GM12865 (cell line): ENCODE measurements around the gene RIMS1.

Experiments
- DNase-seq: peaks from one replicate; pipeline ENCODE4 v3.0.0; 2010; ENCODE audit warnings: low read depth
- H3K4me3 ChIP-seq: 2 replicates; pipeline ENCODE4 v1.5.1; 2011; ENCODE audit warnings: mild to moderate bottlenecking, low read depth, low read length, control low read depth
- CTCF ChIP-seq: IDR thresholded peaks from 2 replicates; pipeline ENCODE4 v1.5.1; 2011; ENCODE audit warnings: low read length, control low read depth, low read depth, inconsistent platforms; ENCODE audit not compliant: insufficient read depth; ENCODE audit errors: missing control alignments

Gene RIMS1

GRCh38 chr6:71886184-71887005, at the start of gene RIMS1:
TSS of gene RIMS1 (plus strand) at chr6:71886550. CDS start at chr6:71887024, 474 bp downstream.
- peak; percentile 19 for TF ChIP-seq CTCF
- H3K4me3 ChIP-seq, result peak within 1 kb of the TSS; percentile 47
- DNase-seq, result peak; percentile 68

- H3K4me3 ChIP-seq, result no peak overlapping the region
- TF ChIP-seq CTCF, result no peak
- DNase-seq, result no peak
Observed at GRCh38 chr6:71851214-71851613, 35.1 kb upstream of the RIMS1 start.

- TF ChIP-seq CTCF, result no peak
- DNase-seq, result no peak
- H3K4me3 ChIP-seq, result no peak overlapping the region
Observed at GRCh38 chr6:71852948-71853347, 33.4 kb upstream of the RIMS1 start.

GRCh38 chr6:71855406-71855805, 30.9 kb upstream of the RIMS1 start:
- TF ChIP-seq CTCF, result no peak
- H3K4me3 ChIP-seq, result no peak overlapping the region
- DNase-seq, result peak; percentile 48

- no peak for TF ChIP-seq CTCF
- no peak for DNase-seq
- no peak overlapping the region for H3K4me3 ChIP-seq
Observed at GRCh38 chr6:71879016-71879415, 7.3 kb upstream of the RIMS1 start.

GRCh38 chr6:71887006-71887743, 825 bp downstream of the RIMS1 start:
- TF ChIP-seq CTCF, result no peak
- DNase-seq, result no peak
- peak overlapping the region; percentile 47 for H3K4me3 ChIP-seq
